H9 (cell line): ENCODE measurements around the gene KRTAP2-3. TPM values are rescaled to one million over a fixed set of nuclear protein-coding genes. Genes with fewer than 3 reads are reported as not detected.
"Not testable (repeated sequence)": the region's sequence is repeated elsewhere in the genome, so short reads cannot be mapped to it uniquely, and the experiment has no call there.

Experiments
- DNase-seq: peaks from one replicate; pipeline ENCODE4 v3.0.0-alpha.2; 2017
- H2AFZ ChIP-seq: one replicate; pipeline ENCODE4 v1.6.1; 2013; ENCODE audit warnings: mild to moderate bottlenecking, low read length, control low read depth, moderate library complexity
- H2AK5ac ChIP-seq: 2 replicates; pipeline ENCODE4 v1.6.1; 2013; ENCODE audit warnings: low read length, control low read depth, mixed read lengths; ENCODE audit not compliant: insufficient read length
- H2BK120ac ChIP-seq: one replicate; pipeline ENCODE4 v1.6.1; 2013; ENCODE audit warnings: low read depth, mild to moderate bottlenecking, low read length, control low read depth, inconsistent platforms; ENCODE audit not compliant: poor library complexity, severe bottlenecking
- H2BK12ac ChIP-seq: 2 replicates; pipeline ENCODE4 v1.6.1; 2013; ENCODE audit warnings: low read length, control low read depth, mixed read lengths, low read depth; ENCODE audit not compliant: insufficient read length
- H2BK15ac ChIP-seq: 2 replicates; pipeline ENCODE4 v1.6.1; 2013; ENCODE audit warnings: low read depth, low read length, control low read depth
- H2BK20ac ChIP-seq: one replicate; pipeline ENCODE4 v1.6.1; 2013; ENCODE audit warnings: low read depth, mild to moderate bottlenecking, low read length, control low read depth, inconsistent platforms; ENCODE audit not compliant: poor library complexity, severe bottlenecking
- H2BK5ac ChIP-seq: 2 replicates; pipeline ENCODE4 v1.6.1; 2013; ENCODE audit warnings: low read length, control low read depth, mixed read lengths; ENCODE audit not compliant: insufficient read length
- H3K14ac ChIP-seq: 2 replicates; pipeline ENCODE4 v1.6.1; 2013; ENCODE audit warnings: low read length, control low read depth; ENCODE audit not compliant: insufficient read depth
- H3K18ac ChIP-seq: 2 replicates; pipeline ENCODE4 v1.6.1; 2013; ENCODE audit warnings: low read depth, mild to moderate bottlenecking, mixed read lengths, low read length, control low read depth; ENCODE audit not compliant: insufficient read length
- H3K23ac ChIP-seq: 2 replicates; pipeline ENCODE4 v1.6.1; 2013; ENCODE audit warnings: low read length, control low read depth, mixed read lengths, low read depth; ENCODE audit not compliant: insufficient read length
- H3K23me2 ChIP-seq: 2 replicates; pipeline ENCODE4 v1.6.1; 2013; ENCODE audit warnings: low read depth, mild to moderate bottlenecking, mixed read lengths, low read length, control low read depth; ENCODE audit not compliant: insufficient read length, poor library complexity, severe bottlenecking
- H3K27ac ChIP-seq: 2 replicates; pipeline ENCODE4 v1.5.1; 2013; ENCODE audit warnings: low read length, control low read depth, mixed read lengths, low read depth; ENCODE audit not compliant: insufficient read length
- H3K27me3 ChIP-seq: 2 replicates; pipeline ENCODE4 v1.6.1; 2013; ENCODE audit warnings: low read length, control low read depth, inconsistent platforms; ENCODE audit not compliant: insufficient read depth
- H3K4ac ChIP-seq: 2 replicates; pipeline ENCODE4 v1.6.1; 2013; ENCODE audit warnings: low read depth, mild to moderate bottlenecking, control low read depth, inconsistent platforms, low read length, moderate library complexity
- H3K4me1 ChIP-seq: 2 replicates; pipeline ENCODE4 v1.6.1; 2013; ENCODE audit warnings: low read length, control low read depth, inconsistent platforms; ENCODE audit not compliant: insufficient read depth
- H3K4me2 ChIP-seq: 2 replicates; pipeline ENCODE4 v1.6.1; 2013; ENCODE audit warnings: low read length, control low read depth, mixed read lengths; ENCODE audit not compliant: insufficient read length, insufficient read depth
- H3K56ac ChIP-seq: 2 replicates; pipeline ENCODE4 v1.6.1; 2013; ENCODE audit warnings: low read depth, mild to moderate bottlenecking, mixed read lengths, low read length, control low read depth; ENCODE audit not compliant: insufficient read length
- H3K79me1 ChIP-seq: 2 replicates; pipeline ENCODE4 v1.6.1; 2013; ENCODE audit warnings: low read depth, mild to moderate bottlenecking, moderate library complexity, low read length, control low read depth, inconsistent platforms; ENCODE audit not compliant: insufficient read depth, poor library complexity, severe bottlenecking
- H3K79me2 ChIP-seq: 2 replicates; pipeline ENCODE4 v1.6.1; 2013; ENCODE audit warnings: low read length, control low read depth, inconsistent platforms; ENCODE audit not compliant: insufficient read depth
- H3K9ac ChIP-seq: 2 replicates; pipeline ENCODE4 v1.6.1; 2013; ENCODE audit warnings: low read length, control low read depth, mixed read lengths; ENCODE audit not compliant: insufficient read length; ENCODE audit errors: extremely low read depth
- H3K9me3 ChIP-seq: one replicate; pipeline ENCODE4 v1.6.1; 2013; ENCODE audit warnings: low read depth, low read length, inconsistent platforms; ENCODE audit not compliant: control insufficient read depth
- H3T11ph ChIP-seq: one replicate; pipeline ENCODE4 v1.6.1; 2013; ENCODE audit warnings: mild to moderate bottlenecking, low read length, control low read depth, inconsistent platforms
- H4K20me1 ChIP-seq: one replicate; pipeline ENCODE4 v1.6.1; 2013; ENCODE audit not compliant: control insufficient read depth, insufficient read length, insufficient read depth
- H4K5ac ChIP-seq: 2 replicates; pipeline ENCODE4 v1.6.1; 2013; ENCODE audit warnings: low read depth, mild to moderate bottlenecking, mixed read lengths, low read length, control low read depth; ENCODE audit not compliant: insufficient read length
- H4K8ac ChIP-seq: replicated peaks from 2 replicates; pipeline ENCODE4 v1.6.1; 2013; ENCODE audit warnings: low read length, control low read depth, mixed read lengths, low read depth; ENCODE audit not compliant: insufficient read length
- H4K91ac ChIP-seq: 2 replicates; pipeline ENCODE4 v1.6.1; 2013; ENCODE audit warnings: low read depth, mild to moderate bottlenecking, moderate library complexity, mixed read lengths, low read length, control low read depth; ENCODE audit not compliant: insufficient read length
- H3K27ac Mint-ChIP-seq, 3 experiments: 2 replicates in 2 of 3; 3 replicates in 1 of 3; pipeline ENCODE4 v1.8.0; 2020 to 2021; ENCODE audit warnings: mixed read lengths in 3 of 3, mild to moderate bottlenecking in 1 of 3, moderate library complexity in 1 of 3
- H3K27me3 Mint-ChIP-seq: 2 replicates; pipeline ENCODE4 v1.8.0; 2021; ENCODE audit warnings: low read depth, mild to moderate bottlenecking, moderate library complexity, mixed read lengths
- H3K36me3 Mint-ChIP-seq, 3 experiments: 2 replicates in 2 of 3; 3 replicates in 1 of 3; pipeline ENCODE4 v1.8.0; 2020 to 2021; ENCODE audit warnings: low read depth in 3 of 3, mixed read lengths in 3 of 3; ENCODE audit not compliant: insufficient read depth in 1 of 3
- H3K4me1 Mint-ChIP-seq, 2 experiments: 2 replicates each; pipeline ENCODE4 v1.8.0; 2020; ENCODE audit warnings: mixed read lengths in 2 of 2
- H3K4me3 Mint-ChIP-seq, 2 experiments: 2 replicates in 1 of 2; 3 replicates in 1 of 2; pipeline ENCODE4 v1.8.0; 2020 to 2021; ENCODE audit warnings: mild to moderate bottlenecking in 2 of 2, mixed read lengths in 2 of 2, moderate library complexity in 1 of 2
- H3K9me3 Mint-ChIP-seq, 2 experiments: 2 replicates in 1 of 2; 3 replicates in 1 of 2; pipeline ENCODE4 v1.8.0; 2020; ENCODE audit warnings: mild to moderate bottlenecking in 2 of 2, mixed read lengths in 2 of 2, moderate library complexity in 1 of 2
- WGBS: extraction: QIAGEN DNeasy Blood & Tissue Kit; methylation state at CpG from one replicate; pipeline ENCODE4 v1.1.7; 2013; ENCODE audit warnings: missing lambda C conversion rate, low lambda C conversion rate, mixed read lengths; ENCODE audit not compliant: insufficient read length; ENCODE audit errors: extremely low coverage; 5-methylcytosine and 5-hydroxymethylcytosine counted together
- total RNA-seq: library from RNA; stranded (reverse); gene quantifications from 2 replicates; pipeline ENCODE4 v1.2.1, GENCODE V29; 2021

Gene KRTAP2-3
- total RNA-seq, 1 experiment from 2014 or later, result not detected

- not testable (repeated sequence) for H3K79me1 ChIP-seq, H2BK120ac ChIP-seq, H3K27ac Mint-ChIP-seq, H2BK15ac ChIP-seq, H3K4me1 ChIP-seq, H2AK5ac ChIP-seq, H3K9me3 Mint-ChIP-seq, H2BK5ac ChIP-seq, H3K9me3 ChIP-seq, H2BK20ac ChIP-seq, H2AFZ ChIP-seq, DNase-seq, H3T11ph ChIP-seq, H4K20me1 ChIP-seq, H4K8ac ChIP-seq, H3K4me3 Mint-ChIP-seq, H4K91ac ChIP-seq, H3K4ac ChIP-seq, H4K5ac ChIP-seq, H3K18ac ChIP-seq, H3K4me2 ChIP-seq, H3K27me3 ChIP-seq, H3K79me2 ChIP-seq, H3K9ac ChIP-seq, H2BK12ac ChIP-seq, H3K23me2 ChIP-seq, H3K14ac ChIP-seq, H3K27ac ChIP-seq, H3K36me3 Mint-ChIP-seq, H3K56ac ChIP-seq, H3K23ac ChIP-seq, H3K27me3 Mint-ChIP-seq
- no CpG with 5 or more reads among the region's 9 CpGs for WGBS
- peaks cover 13 to 14% of the 10 kb centered on the region in 2 experiments for H3K4me1 Mint-ChIP-seq
Observed at GRCh38 chr17:41054556-41054955, 5.4 kb downstream of the KRTAP2-3 start.
